ENCODE measurements around the gene PLEKHJ1.

GRCh38 chr19:2208975-2209374 is 27.2 kb downstream of the PLEKHJ1 start:
- TF ChIP-seq CTCF (IDR thresholded peaks at IDR 0.05) (no peak), POLR2AphosphoS5 (IDR thresholded peaks at IDR 0.05) (no peak), POLR2A (IDR thresholded peaks at IDR 0.05; ENCODE audit: low read depth) (no peak), EP300 (IDR thresholded peaks at IDR 0.05) (no peak)
